B cell (primary cell): ENCODE data around the gene AEBP1.

Source experiments
- EZH2 ChIP-seq: IDR thresholded peaks from 2 replicates; pipeline ENCODE4 v1.6.1; 2012; ENCODE audit warnings: borderline replicate concordance, low read depth, mild to moderate bottlenecking, moderate library complexity, low read length; ENCODE audit not compliant: insufficient read depth, poor library complexity, severe bottlenecking
- TF ChIP-seq, protein P1 (sequence below): fragments of 200-600 bp; IDR thresholded peaks from one replicate; pipeline ENCODE4 v1.8.0; 2022; ENCODE audit warnings: antibody characterized with exemption, mild to moderate bottlenecking

- TF ChIP-seq EZH2: no peak
- TF ChIP-seq, protein P1, sequence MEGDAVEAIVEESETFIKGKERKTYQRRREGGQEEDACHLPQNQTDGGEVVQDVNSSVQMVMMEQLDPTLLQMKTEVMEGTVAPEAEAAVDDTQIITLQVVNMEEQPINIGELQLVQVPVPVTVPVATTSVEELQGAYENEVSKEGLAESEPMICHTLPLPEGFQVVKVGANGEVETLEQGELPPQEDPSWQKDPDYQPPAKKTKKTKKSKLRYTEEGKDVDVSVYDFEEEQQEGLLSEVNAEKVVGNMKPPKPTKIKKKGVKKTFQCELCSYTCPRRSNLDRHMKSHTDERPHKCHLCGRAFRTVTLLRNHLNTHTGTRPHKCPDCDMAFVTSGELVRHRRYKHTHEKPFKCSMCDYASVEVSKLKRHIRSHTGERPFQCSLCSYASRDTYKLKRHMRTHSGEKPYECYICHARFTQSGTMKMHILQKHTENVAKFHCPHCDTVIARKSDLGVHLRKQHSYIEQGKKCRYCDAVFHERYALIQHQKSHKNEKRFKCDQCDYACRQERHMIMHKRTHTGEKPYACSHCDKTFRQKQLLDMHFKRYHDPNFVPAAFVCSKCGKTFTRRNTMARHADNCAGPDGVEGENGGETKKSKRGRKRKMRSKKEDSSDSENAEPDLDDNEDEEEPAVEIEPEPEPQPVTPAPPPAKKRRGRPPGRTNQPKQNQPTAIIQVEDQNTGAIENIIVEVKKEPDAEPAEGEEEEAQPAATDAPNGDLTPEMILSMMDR: no peak
Observed at GRCh38 chr7:44077681-44078091, 26.5 kb upstream of the AEBP1 start.
